CD14-positive monocyte (primary cell): ENCODE results near the gene MLLT1. TPM values are rescaled to one million over a fixed set of nuclear protein-coding genes. Genes with fewer than 3 reads are reported as not detected.

ENCODE experiments used
- DNase-seq, 3 donors: peaks; one replicate each; pipeline ENCODE4 v3.0.0-alpha.2; 2011 to 2022
- H2AFZ ChIP-seq: 2 replicates; pipeline ENCODE4 v1.6.0; 2012; ENCODE audit warnings: mild to moderate bottlenecking, low read depth, low read length, inconsistent platforms; ENCODE audit not compliant: insufficient read depth, poor library complexity, severe bottlenecking
- H3K27ac ChIP-seq, 2 donors: 1 replicate in 1 of 2; 2 replicates in 1 of 2; pipeline ENCODE4 v1.5.1; 2012 to 2013; ENCODE audit warnings: low read length in 2 of 2, control low read depth in 1 of 2, inconsistent platforms in 1 of 2, low read depth in 1 of 2, mild to moderate bottlenecking in 1 of 2
- H3K27me3 ChIP-seq, 2 donors: one replicate each; pipeline versions ENCODE4 v1.6.0 to v1.6.1; 2011 to 2013; ENCODE audit warnings: low read length in 2 of 2; ENCODE audit not compliant: control insufficient read depth in 2 of 2, insufficient read depth in 2 of 2
- H3K36me3 ChIP-seq, 2 donors: replicated peaks in 1 of 2; 1 replicate in 1 of 2; 2 replicates in 1 of 2; pipeline versions ENCODE4 v1.5.1 to v1.6.1; 2012 to 2013; ENCODE audit warnings: low read length in 2 of 2, control low read depth in 1 of 2, inconsistent platforms in 1 of 2, mild to moderate bottlenecking in 1 of 2; ENCODE audit not compliant: insufficient read depth in 2 of 2, control insufficient read depth in 1 of 2
- H3K4me1 ChIP-seq, 2 donors: 1 replicate in 1 of 2; 2 replicates in 1 of 2; pipeline versions ENCODE4 v1.5.1 to v1.6.1; 2012 to 2013; ENCODE audit warnings: low read length in 2 of 2, control low read depth in 1 of 2, inconsistent platforms in 1 of 2, mild to moderate bottlenecking in 1 of 2, moderate library complexity in 1 of 2; ENCODE audit not compliant: insufficient read depth in 2 of 2, control insufficient read depth in 1 of 2
- H3K4me2 ChIP-seq: replicated peaks from 2 replicates; pipeline ENCODE3; 2012; ENCODE audit warnings: low read length, moderate library complexity, mild to moderate bottlenecking; ENCODE audit not compliant: poor library complexity, severe bottlenecking; ENCODE audit errors: extremely low read depth
- H3K4me3 ChIP-seq, 3 experiments: fragments of 200-600 bp in 1 of 3; sonication (generic) in 1 of 3; replicated peaks in 1 of 3; 1 replicate in 2 of 3; 2 replicates in 1 of 3; pipeline ENCODE4 v1.5.1; 2011 to 2013; ENCODE audit warnings: low read length in 3 of 3, mild to moderate bottlenecking in 3 of 3, control low read depth in 2 of 3, low read depth in 2 of 3, inconsistent platforms in 1 of 3, moderate library complexity in 1 of 3
- H3K79me2 ChIP-seq: 2 replicates; pipeline ENCODE4 v1.6.0; 2012; ENCODE audit warnings: mild to moderate bottlenecking, control low read depth, inconsistent platforms, low read length, moderate library complexity; ENCODE audit not compliant: insufficient read depth
- H3K9ac ChIP-seq: 2 replicates; pipeline ENCODE4 v1.6.0; 2017; ENCODE audit warnings: low read length, mild to moderate bottlenecking; ENCODE audit not compliant: insufficient read depth, poor library complexity, severe bottlenecking
- H3K9me3 ChIP-seq, 2 donors: replicated peaks in 1 of 2; 1 replicate in 1 of 2; 2 replicates in 1 of 2; pipeline versions ENCODE4 v1.5.1 to v1.6.1; 2012 to 2013; ENCODE audit warnings: low read length in 2 of 2, control low read depth in 1 of 2; ENCODE audit not compliant: control insufficient read depth in 1 of 2, insufficient read depth in 1 of 2
- H4K20me1 ChIP-seq: 2 replicates; pipeline ENCODE4 v1.6.0; 2012; ENCODE audit warnings: mild to moderate bottlenecking, low read length, control low read depth, moderate library complexity; ENCODE audit not compliant: insufficient read depth
- H3K27ac Mint-ChIP-seq, 7 donors: one replicate each; pipeline ENCODE4 v1.8.0; 2020; ENCODE audit warnings: mild to moderate bottlenecking in 7 of 7, mixed read lengths in 7 of 7, moderate library complexity in 6 of 7, inconsistent platforms in 2 of 7
- H3K27me3 Mint-ChIP-seq, 3 donors: one replicate each; pipeline ENCODE4 v1.8.0; 2021 to 2022; ENCODE audit warnings: low read depth in 3 of 3, mild to moderate bottlenecking in 3 of 3, mixed read lengths in 3 of 3, moderate library complexity in 3 of 3, inconsistent platforms in 1 of 3
- H3K36me3 Mint-ChIP-seq, 2 donors: one replicate each; pipeline ENCODE4 v1.8.0; 2020; ENCODE audit warnings: mixed read lengths in 2 of 2, inconsistent platforms in 1 of 2, mild to moderate bottlenecking in 1 of 2
- H3K4me1 Mint-ChIP-seq: one replicate; pipeline ENCODE4 v1.8.0; 2020; ENCODE audit warnings: mild to moderate bottlenecking, mixed read lengths
- H3K4me3 Mint-ChIP-seq, 2 donors: one replicate each; pipeline ENCODE4 v1.8.0; 2020; ENCODE audit warnings: mild to moderate bottlenecking in 2 of 2, mixed read lengths in 2 of 2, moderate library complexity in 1 of 2
- H3K9me3 Mint-ChIP-seq, 7 donors: one replicate each; pipeline ENCODE4 v1.8.0; 2020 to 2022; ENCODE audit warnings: mixed read lengths in 7 of 7, mild to moderate bottlenecking in 6 of 7, moderate library complexity in 6 of 7, inconsistent platforms in 2 of 7
- WGBS: methylation state at CpG from one replicate; pipeline ENCODE4 v1.1.5; 2013; ENCODE audit warnings: missing lambda C conversion rate; ENCODE audit not compliant: insufficient coverage; 5-methylcytosine and 5-hydroxymethylcytosine counted together
- intact Hi-C, 2 donors: fragments of 100-400 bp; cut with micrococcal nuclease; formaldehyde crosslinking; loops; one replicate each; pipeline versions ENCODE4 v1.15.0 to v1.15.1; 2023
- polyA plus RNA-seq, 3 donors: library from polyadenylated mRNA; depleted of rRNA in 1 of 3; unstranded in 2 of 3; stranded (reverse) in 1 of 3; fragments of 300-500 nt in 2 of 3; fragments of >200 nt in 1 of 3; fragmentation: Illumina TruSeq in 2 of 3; gene quantifications; 1 replicate in 2 of 3; 2 replicates in 1 of 3; pipeline ENCODE4 v1.2.3, GENCODE V29; 2012 to 2021
- TF ChIP-seq, protein P1 (sequence below): fragments of 200-600 bp; IDR thresholded peaks from one replicate; pipeline ENCODE4 v1.8.0; 2022; ENCODE audit warnings: antibody characterized with exemption, mild to moderate bottlenecking

MLLT1 gene
- polyA plus RNA-seq, 3 donors, result 0.65 to 17.3 (median 0.99) TPM

DNA sequence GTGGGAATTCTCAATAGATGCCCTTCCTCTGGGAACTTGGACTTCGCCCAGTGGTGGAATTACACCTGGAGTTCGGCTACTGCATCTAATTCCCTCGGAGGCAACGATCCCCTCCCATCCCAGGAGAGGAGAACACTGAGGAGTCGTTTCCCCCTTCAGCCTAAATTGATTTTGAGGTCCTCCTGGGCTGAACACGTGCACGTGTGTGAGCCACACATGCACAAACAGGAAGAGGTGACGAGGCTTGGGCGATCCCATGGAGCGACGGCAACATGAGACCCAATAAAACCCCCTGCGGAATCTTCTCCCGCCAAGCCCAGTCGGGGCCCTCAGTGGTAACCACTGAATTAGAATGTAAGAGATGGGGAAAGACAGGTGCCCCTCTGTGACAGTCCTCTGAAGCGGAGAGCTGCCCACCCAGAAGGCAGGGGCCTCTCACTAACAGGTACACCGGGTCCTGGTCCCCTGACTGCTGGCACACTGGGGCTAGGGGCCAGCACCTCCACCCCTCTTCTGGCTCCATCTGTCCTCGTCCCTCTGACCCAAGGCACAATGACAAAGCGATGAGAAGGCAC lies 4.5 kb downstream of the MLLT1 start:
- Histone ChIP-seq H3K4me3 (peak overlapping the region in 1 of 3 experiments; percentile 69), H3K36me3 (peaks cover 3 to 7% of the 10 kb centered on the region in 2 donors), H4K20me1 (peaks cover 61% of the 10 kb centered on the region), H3K4me1 (peaks cover 72 to 75% of the 10 kb centered on the region in 2 donors), H3K4me2 (no peak overlapping the region), H3K9me3 (no peaks in the 10 kb centered on the region), H3K27me3 (no peaks in the 10 kb centered on the region), H3K27ac (peak overlapping the region; percentile 80 to 89), H3K79me2 (peaks cover 88% of the 10 kb centered on the region), H3K9ac (peak overlapping the region; percentile 51), H2AFZ (no peak overlapping the region)
- TF ChIP-seq, protein P1, sequence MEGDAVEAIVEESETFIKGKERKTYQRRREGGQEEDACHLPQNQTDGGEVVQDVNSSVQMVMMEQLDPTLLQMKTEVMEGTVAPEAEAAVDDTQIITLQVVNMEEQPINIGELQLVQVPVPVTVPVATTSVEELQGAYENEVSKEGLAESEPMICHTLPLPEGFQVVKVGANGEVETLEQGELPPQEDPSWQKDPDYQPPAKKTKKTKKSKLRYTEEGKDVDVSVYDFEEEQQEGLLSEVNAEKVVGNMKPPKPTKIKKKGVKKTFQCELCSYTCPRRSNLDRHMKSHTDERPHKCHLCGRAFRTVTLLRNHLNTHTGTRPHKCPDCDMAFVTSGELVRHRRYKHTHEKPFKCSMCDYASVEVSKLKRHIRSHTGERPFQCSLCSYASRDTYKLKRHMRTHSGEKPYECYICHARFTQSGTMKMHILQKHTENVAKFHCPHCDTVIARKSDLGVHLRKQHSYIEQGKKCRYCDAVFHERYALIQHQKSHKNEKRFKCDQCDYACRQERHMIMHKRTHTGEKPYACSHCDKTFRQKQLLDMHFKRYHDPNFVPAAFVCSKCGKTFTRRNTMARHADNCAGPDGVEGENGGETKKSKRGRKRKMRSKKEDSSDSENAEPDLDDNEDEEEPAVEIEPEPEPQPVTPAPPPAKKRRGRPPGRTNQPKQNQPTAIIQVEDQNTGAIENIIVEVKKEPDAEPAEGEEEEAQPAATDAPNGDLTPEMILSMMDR, result no peak
- peaks cover 15 to 28% of the 10 kb centered on the region in 2 donors for H3K36me3 Mint-ChIP-seq
- no peak overlapping the region for H3K4me3 Mint-ChIP-seq
- peaks cover 84% of the 10 kb centered on the region for H3K4me1 Mint-ChIP-seq
- H3K9me3 Mint-ChIP-seq, result peaks cover 0 to 2% (median 0%) of the 10 kb centered on the region in 7 donors
- 65% methylated on average over 15 of the region's 18 CpGs for WGBS
- intact Hi-C loops, result no loop called here
- peaks cover 0 to 2% (median 0%) of the 10 kb centered on the region in 3 donors for H3K27me3 Mint-ChIP-seq
- peak in 1 of 3 donors; percentile 24 for DNase-seq
- H3K27ac Mint-ChIP-seq, result peak overlapping the region; percentile 91 to 98 (median 96)

DNA sequence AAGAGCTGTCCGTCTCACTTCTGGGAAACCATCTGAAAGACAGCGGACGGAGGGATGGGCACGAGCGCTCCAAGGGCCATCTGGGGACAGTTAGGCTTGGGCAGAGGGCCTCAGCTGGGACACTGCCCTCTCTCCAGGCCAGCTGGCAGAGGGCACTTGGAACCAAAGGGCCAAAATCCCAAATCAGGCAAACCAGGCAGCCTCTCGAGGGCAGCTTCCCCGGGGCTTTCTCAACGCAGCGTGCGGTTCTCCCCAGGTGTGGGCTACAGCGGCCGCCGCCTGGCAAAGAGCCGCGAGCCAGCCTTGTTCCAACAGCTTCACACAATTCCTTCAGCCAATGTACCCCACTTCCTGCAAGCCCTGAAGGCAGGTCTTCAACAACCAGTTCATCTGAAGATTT lies 5.0 kb downstream of the MLLT1 start:
- TF ChIP-seq, protein P1, result no peak
- Histone ChIP-seq H2AFZ (peak overlapping the region; percentile 57), H3K27me3 (no peaks in the 10 kb centered on the region), H4K20me1 (peaks cover 64% of the 10 kb centered on the region), H3K4me1 (peaks cover 70 to 72% of the 10 kb centered on the region in 2 donors), H3K36me3 (peaks cover 8 to 12% of the 10 kb centered on the region in 2 donors), H3K4me3 (peak overlapping the region in 1 of 3 experiments; percentile 69), H3K9ac (peak overlapping the region; percentile 51), H3K79me2 (peaks cover 93% of the 10 kb centered on the region), H3K27ac (peak overlapping the region; percentile 80 to 89), H3K9me3 (no peaks in the 10 kb centered on the region), H3K4me2 (peak overlapping the region; percentile 77)
- no peak for DNase-seq
- Mint-ChIP-seq H3K9me3 (peaks cover 0 to 2% (median 0%) of the 10 kb centered on the region in 7 donors), H3K27me3 (peaks cover 0 to 2% (median 0%) of the 10 kb centered on the region in 3 donors), H3K27ac (peak overlapping the region; percentile 91 to 98 (median 96)), H3K4me3 (peak overlapping the region in 1 of 2 donors; percentile 93), H3K4me1 (peaks cover 84% of the 10 kb centered on the region), H3K36me3 (peaks cover 20 to 33% of the 10 kb centered on the region in 2 donors)
- 90% methylated on average over 15 of the region's 15 CpGs for WGBS
- intact Hi-C loops, result no loop called here
